CD4-positive, CD25-positive, alpha-beta regulatory T cell (primary cell): ENCODE results near the gene CCM2. TPM values are rescaled to one million over a fixed set of nuclear protein-coding genes. Genes with fewer than 3 reads are reported as not detected.

ENCODE experiments used
- ATAC-seq, 2 donors: fragments of 150-1000 bp; cut with Tn5 transposase; one replicate each; pipeline ENCODE4 v1.10.0; 2021; ENCODE audit warnings: low read depth in 2 of 2, moderate number of reproducible peaks in 2 of 2, moderate library complexity in 1 of 2
- DNase-seq, 3 donors: peaks; one replicate each; pipeline versions ENCODE4 v3.0.0 to v3.0.0-alpha.2; 2012 to 2022; ENCODE audit warnings: mixed read lengths in 1 of 3
- H3K27ac ChIP-seq: one replicate; pipeline ENCODE4 v1.7.0; 2013; ENCODE audit warnings: mild to moderate bottlenecking, low read length; ENCODE audit not compliant: insufficient read depth, poor library complexity, severe bottlenecking
- H3K27me3 ChIP-seq: one replicate; pipeline ENCODE4 v1.7.0; 2013; ENCODE audit warnings: low read length; ENCODE audit not compliant: control insufficient read depth, insufficient read depth
- H3K36me3 ChIP-seq: one replicate; pipeline ENCODE4 v1.7.0; 2013; ENCODE audit warnings: mild to moderate bottlenecking, low read length, moderate library complexity; ENCODE audit not compliant: control insufficient read depth, insufficient read depth
- H3K4me1 ChIP-seq: 2 replicates; pipeline ENCODE4 v1.7.0; 2013; ENCODE audit warnings: mild to moderate bottlenecking, low read length; ENCODE audit not compliant: insufficient read depth, control insufficient read depth, poor library complexity, severe bottlenecking
- H3K4me3 ChIP-seq: one replicate; pipeline ENCODE4 v1.7.0; 2013; ENCODE audit warnings: low read depth, mild to moderate bottlenecking, low read length, moderate library complexity
- H3K9me3 ChIP-seq, 2 experiments: 1 replicate in 1 of 2; 2 replicates in 1 of 2; pipeline ENCODE4 v1.7.0; 2013; ENCODE audit warnings: low read length in 2 of 2, mild to moderate bottlenecking in 1 of 2, moderate library complexity in 1 of 2; ENCODE audit not compliant: control insufficient read depth in 2 of 2
- H3K27ac Mint-ChIP-seq, 3 donors: one replicate each; pipeline ENCODE4 v1.8.0; 2020 to 2022; ENCODE audit warnings: mild to moderate bottlenecking in 3 of 3, mixed read lengths in 3 of 3, moderate library complexity in 2 of 3
- H3K27me3 Mint-ChIP-seq: one replicate; pipeline ENCODE4 v1.8.0; 2022; ENCODE audit warnings: mild to moderate bottlenecking, mixed read lengths
- H3K36me3 Mint-ChIP-seq: one replicate; pipeline ENCODE4 v1.8.0; 2020; ENCODE audit warnings: mixed read lengths
- H3K4me1 Mint-ChIP-seq, 4 donors: one replicate each; pipeline ENCODE4 v1.8.0; 2020 to 2022; ENCODE audit warnings: mixed read lengths in 4 of 4, mild to moderate bottlenecking in 1 of 4
- H3K4me3 Mint-ChIP-seq, 4 donors: one replicate each; pipeline ENCODE4 v1.8.0; 2020 to 2022; ENCODE audit warnings: mild to moderate bottlenecking in 4 of 4, mixed read lengths in 4 of 4, moderate library complexity in 3 of 4
- H3K9me3 Mint-ChIP-seq, 7 donors: one replicate each; pipeline ENCODE4 v1.8.0; 2020 to 2022; ENCODE audit warnings: mixed read lengths in 7 of 7, mild to moderate bottlenecking in 3 of 7, moderate library complexity in 2 of 7
- polyA plus RNA-seq, 4 donors: library from polyadenylated mRNA; unstranded; fragments of 300-500 nt; fragmentation: Illumina TruSeq; gene quantifications; one replicate each; pipeline ENCODE4 v1.2.3, GENCODE V29; 2021
- total RNA-seq: library from RNA; stranded (reverse); gene quantifications from one replicate; pipeline ENCODE4 v1.2.3, GENCODE V29; 2022

The CCM2 gene
- total and polyA plus RNA-seq, 5 donors from 2014 or later = 139 to 190 (median 156) TPM

- Histone ChIP-seq H3K9me3 (no peaks in the 10 kb centered on the region), H3K4me3 (no peak overlapping the region), H3K27ac (no peak overlapping the region), H3K27me3 (no peaks in the 10 kb centered on the region), H3K4me1 (no peaks in the 10 kb centered on the region), H3K36me3 (peaks cover 22% of the 10 kb centered on the region)
- H3K36me3 Mint-ChIP-seq = peaks cover 3% of the 10 kb centered on the region
- H3K4me3 Mint-ChIP-seq = no peak overlapping the region
- DNase-seq (peak in 2 of 3 donors; percentile 25 to 28), ATAC-seq (peak; percentile 5 to 32)
- H3K4me1 Mint-ChIP-seq = peaks cover 0 to 9% (median 0%) of the 10 kb centered on the region in 4 donors
- no peaks in the 10 kb centered on the region for H3K9me3 Mint-ChIP-seq
- H3K27ac Mint-ChIP-seq = peak overlapping the region; percentile 63 to 81 (median 74)
- peaks cover 4% of the 10 kb centered on the region for H3K27me3 Mint-ChIP-seq
Observed at GRCh38 chr7:45080265-45080957, 80.4 kb downstream of the CCM2 start.

DNA sequence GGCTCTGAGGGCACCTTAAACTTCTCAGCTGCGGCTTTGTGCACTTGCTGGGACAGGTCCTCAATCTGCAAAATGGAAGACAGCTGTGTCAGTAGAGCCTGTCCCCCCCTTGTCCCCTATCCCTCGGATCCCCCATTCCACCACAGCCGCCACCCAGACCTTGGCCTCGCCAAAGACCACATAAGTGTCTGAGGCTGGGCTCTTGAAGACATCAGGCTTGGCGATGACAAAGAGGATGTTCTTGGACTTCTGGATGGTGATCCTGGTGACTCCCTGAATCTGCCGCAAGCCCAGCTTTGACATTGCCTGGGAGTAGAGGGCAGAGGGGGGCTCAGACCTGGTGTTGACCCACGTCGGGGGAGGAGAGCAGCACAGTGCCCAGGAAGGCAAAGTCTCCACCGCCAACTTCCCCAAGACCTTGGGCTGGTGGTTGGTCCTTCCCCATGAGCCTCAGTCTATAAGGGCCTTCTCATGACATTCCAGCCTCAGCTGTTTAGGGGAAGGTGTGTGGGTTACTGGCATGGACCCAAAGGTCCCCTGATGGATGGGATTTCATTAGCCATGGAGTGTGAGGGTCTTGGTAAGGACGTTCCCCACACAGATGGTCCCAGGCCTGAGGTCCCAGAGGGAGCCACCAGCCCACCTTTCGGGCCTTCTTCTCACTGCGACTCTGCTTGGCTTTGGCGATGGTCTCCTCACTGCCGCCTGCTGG, 81.1 kb downstream of the CCM2 start:
- DNase-seq (no peak), ATAC-seq (peak in 1 of 2 donors; percentile 23)
- H3K4me3 ChIP-seq = no peak overlapping the region
- H3K27me3 ChIP-seq = no peaks in the 10 kb centered on the region
- Mint-ChIP-seq H3K4me3 (no peak overlapping the region), H3K27ac (peak overlapping the region in 1 of 3 donors; percentile 81), H3K27me3 (peaks cover 4% of the 10 kb centered on the region), H3K4me1 (peaks cover 0 to 8% (median 0%) of the 10 kb centered on the region in 4 donors), H3K9me3 (no peaks in the 10 kb centered on the region), H3K36me3 (peaks cover 3% of the 10 kb centered on the region)
- H3K27ac ChIP-seq = no peak overlapping the region
- no peaks in the 10 kb centered on the region for H3K4me1 ChIP-seq
- no peaks in the 10 kb centered on the region for H3K9me3 ChIP-seq
- H3K36me3 ChIP-seq = peaks cover 15% of the 10 kb centered on the region

DNA sequence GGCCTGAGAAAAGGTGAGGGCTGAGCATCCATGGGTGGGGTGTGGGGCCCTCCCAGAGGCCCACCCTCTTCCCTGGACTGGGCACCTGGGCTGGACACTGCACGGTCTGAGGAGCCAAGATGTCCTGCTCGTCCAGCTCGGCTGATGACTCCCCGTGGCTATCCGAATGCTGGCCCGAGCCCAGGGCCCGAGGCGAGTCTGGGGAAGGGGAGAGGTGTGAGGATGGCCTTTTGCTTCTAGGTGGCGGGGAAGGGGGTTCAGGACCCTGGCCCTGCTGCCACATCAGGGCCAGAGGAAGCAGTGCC, 81.6 kb downstream of the CCM2 start:
- no peak overlapping the region for H3K4me3 Mint-ChIP-seq
- no peak for ATAC-seq
- Histone ChIP-seq H3K36me3 (peaks cover 11% of the 10 kb centered on the region), H3K9me3 (no peaks in the 10 kb centered on the region), H3K4me3 (no peak overlapping the region), H3K27ac (no peak overlapping the region), H3K27me3 (no peaks in the 10 kb centered on the region), H3K4me1 (no peaks in the 10 kb centered on the region)
- H3K36me3 Mint-ChIP-seq = no peaks in the 10 kb centered on the region
- H3K27ac Mint-ChIP-seq = no peak overlapping the region
- DNase-seq = no peak
- H3K9me3 Mint-ChIP-seq = no peaks in the 10 kb centered on the region
- peaks cover 0 to 8% (median 0%) of the 10 kb centered on the region in 4 donors for H3K4me1 Mint-ChIP-seq
- H3K27me3 Mint-ChIP-seq = peaks cover 4% of the 10 kb centered on the region

DNA sequence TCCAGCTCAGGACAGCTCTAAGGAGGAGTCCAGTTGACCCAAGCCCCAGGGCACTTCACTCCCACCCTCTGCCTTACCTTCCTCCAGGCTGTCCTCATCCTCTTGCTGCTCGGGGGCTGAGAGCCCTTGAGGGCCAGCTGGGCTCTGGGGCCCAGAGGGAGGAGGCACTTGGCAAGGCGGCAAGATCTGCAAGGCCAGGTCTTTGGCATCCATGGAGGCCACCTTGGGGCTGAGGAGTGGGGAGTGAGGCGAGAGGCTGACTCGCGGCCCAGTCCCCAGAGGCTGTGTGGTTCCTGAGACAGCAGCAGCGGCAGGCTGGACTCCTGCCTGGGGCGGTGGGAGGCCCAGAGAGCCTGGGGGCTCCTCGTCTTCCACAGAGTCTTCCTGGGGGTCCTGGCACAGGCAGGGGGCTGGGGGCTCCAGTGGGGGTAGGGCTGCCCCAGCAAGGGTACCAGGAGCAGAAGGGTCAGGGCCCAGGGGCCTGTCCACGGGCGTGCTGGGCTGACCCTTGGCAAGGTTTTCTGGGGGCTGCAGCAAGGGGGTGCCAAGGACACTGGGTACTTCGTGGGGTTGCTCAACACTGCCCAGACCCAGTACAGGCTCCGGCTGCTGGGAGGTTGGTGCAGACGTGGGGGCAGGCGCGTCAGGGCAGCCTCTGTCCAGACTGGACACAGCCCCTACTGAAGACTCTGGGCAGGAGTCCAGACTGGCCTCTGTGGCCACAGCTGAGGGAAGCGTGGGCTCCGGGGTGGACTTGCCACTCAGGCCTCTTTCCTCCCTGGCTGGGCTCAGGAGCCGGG, 82.2 kb downstream of the CCM2 start:
- Histone ChIP-seq H3K9me3 (no peaks in the 10 kb centered on the region), H3K4me1 (no peaks in the 10 kb centered on the region), H3K27ac (no peak overlapping the region), H3K4me3 (no peak overlapping the region), H3K36me3 (peaks cover 5% of the 10 kb centered on the region), H3K27me3 (no peaks in the 10 kb centered on the region)
- H3K27me3 Mint-ChIP-seq = peaks cover 7% of the 10 kb centered on the region
- DNase-seq (no peak), ATAC-seq (no peak)
- no peaks in the 10 kb centered on the region for H3K9me3 Mint-ChIP-seq
- no peak overlapping the region for H3K27ac Mint-ChIP-seq
- H3K4me3 Mint-ChIP-seq = no peak overlapping the region
- H3K36me3 Mint-ChIP-seq = no peaks in the 10 kb centered on the region
- peaks cover 0 to 8% (median 0%) of the 10 kb centered on the region in 4 donors for H3K4me1 Mint-ChIP-seq

DNA sequence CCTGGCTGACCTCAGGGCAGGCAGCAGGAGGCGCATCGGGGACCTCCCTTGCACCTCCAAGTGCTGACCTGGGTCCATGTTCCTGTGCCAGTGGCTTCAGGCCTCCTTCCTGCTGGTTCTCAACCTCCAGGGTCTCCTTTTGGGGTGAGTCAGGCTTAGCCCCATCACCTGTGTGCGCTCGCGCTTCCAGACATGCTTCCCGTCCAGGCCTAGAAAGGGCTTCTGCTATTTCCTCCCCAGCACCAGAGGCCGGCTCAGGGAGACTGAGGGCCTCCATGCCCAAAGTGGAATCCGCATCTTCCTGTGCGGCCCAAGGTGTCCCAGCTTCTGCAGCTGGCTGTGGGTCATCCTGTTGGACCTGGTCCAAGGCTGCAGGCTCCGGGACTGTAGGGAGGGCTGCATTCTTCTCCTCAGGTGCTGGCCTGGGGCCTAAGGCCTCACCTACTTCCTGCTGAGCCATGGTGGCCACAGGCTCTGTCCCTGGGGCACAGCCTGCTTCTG, 82.9 kb downstream of the CCM2 start:
- no peak overlapping the region for H3K27ac ChIP-seq
- no peak overlapping the region for H3K4me3 ChIP-seq
- no peak overlapping the region for H3K4me3 Mint-ChIP-seq
- DNase-seq = no peak
- H3K9me3 ChIP-seq = no peaks in the 10 kb centered on the region
- no peak overlapping the region for H3K27ac Mint-ChIP-seq
- H3K27me3 Mint-ChIP-seq = peaks cover 9% of the 10 kb centered on the region
- no peak for ATAC-seq
- no peaks in the 10 kb centered on the region for H3K4me1 ChIP-seq
- H3K36me3 ChIP-seq = no peaks in the 10 kb centered on the region
- H3K36me3 Mint-ChIP-seq = no peaks in the 10 kb centered on the region
- no peaks in the 10 kb centered on the region for H3K9me3 Mint-ChIP-seq
- H3K27me3 ChIP-seq = no peaks in the 10 kb centered on the region
- H3K4me1 Mint-ChIP-seq = peaks cover 0 to 6% (median 0%) of the 10 kb centered on the region in 4 donors

- Histone ChIP-seq H3K27me3 (no peaks in the 10 kb centered on the region), H3K4me1 (peaks cover 12% of the 10 kb centered on the region), H3K4me3 (no peak overlapping the region), H3K9me3 (no peaks in the 10 kb centered on the region), H3K27ac (no peak overlapping the region), H3K36me3 (no peaks in the 10 kb centered on the region)
- Mint-ChIP-seq H3K9me3 (no peaks in the 10 kb centered on the region), H3K27ac (no peak overlapping the region), H3K4me3 (no peak overlapping the region), H3K27me3 (peaks cover 11% of the 10 kb centered on the region), H3K4me1 (peaks cover 0 to 9% (median 0%) of the 10 kb centered on the region in 4 donors), H3K36me3 (no peaks in the 10 kb centered on the region)
- no peak for ATAC-seq
- DNase-seq = no peak
Observed at GRCh38 chr7:45084336-45084735, 84.3 kb downstream of the CCM2 start.

DNA sequence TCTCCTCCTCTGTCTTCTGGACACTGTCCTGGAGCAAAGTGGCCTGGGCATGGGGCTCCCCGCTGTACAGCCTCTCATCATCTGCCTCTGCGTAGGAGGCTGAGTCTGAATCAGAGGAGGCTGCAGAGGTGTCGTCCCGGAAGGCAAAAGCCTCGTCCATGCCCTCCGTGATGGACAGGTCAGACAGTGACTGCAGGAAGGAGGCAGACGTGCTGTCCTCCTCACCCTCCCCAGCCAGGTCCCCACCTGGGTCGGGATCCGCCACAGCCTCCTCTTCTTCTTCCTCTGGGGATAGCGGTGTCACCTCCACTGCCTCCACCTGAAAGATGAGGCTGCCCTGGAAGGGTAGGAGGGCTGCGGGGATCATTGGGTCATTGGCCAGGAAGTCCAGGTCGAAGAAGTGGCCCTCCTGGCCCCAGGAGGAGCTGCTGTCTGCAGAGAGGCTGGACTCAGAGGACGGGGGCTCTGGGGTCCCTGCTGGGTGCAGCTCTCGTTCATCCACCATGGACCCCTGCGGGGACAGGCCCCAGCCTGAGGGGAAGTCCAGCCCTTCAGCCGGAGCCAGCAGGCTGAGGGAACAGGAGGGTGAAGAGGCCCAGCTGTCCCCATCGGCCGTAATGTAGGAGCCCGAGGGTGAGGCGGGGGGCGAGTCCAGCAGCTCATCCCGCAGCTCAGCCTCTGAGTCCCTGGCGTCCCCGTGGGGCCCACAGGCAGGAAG, 85.1 kb downstream of the CCM2 start:
- Histone ChIP-seq H3K27me3 (no peaks in the 10 kb centered on the region), H3K4me1 (peaks cover 15% of the 10 kb centered on the region), H3K4me3 (no peak overlapping the region), H3K27ac (no peak overlapping the region), H3K36me3 (no peaks in the 10 kb centered on the region), H3K9me3 (no peaks in the 10 kb centered on the region)
- Mint-ChIP-seq H3K27me3 (peaks cover 18% of the 10 kb centered on the region), H3K9me3 (no peaks in the 10 kb centered on the region), H3K36me3 (no peaks in the 10 kb centered on the region), H3K4me1 (peaks cover 0 to 12% (median 0%) of the 10 kb centered on the region in 4 donors), H3K4me3 (no peak overlapping the region), H3K27ac (no peak overlapping the region)
- ATAC-seq (no peak), DNase-seq (no peak)
